B cell (primary cell): Measurements from ENCODE around the gene TTC28. TPM values are rescaled to one million over a fixed set of nuclear protein-coding genes. Genes with fewer than 3 reads are reported as not detected.

Experiments used
- ATAC-seq: fragments of 200-7000 bp; cut with Tn5 transposase; one replicate; pipeline ENCODE4 v1.10.0; 2021; ENCODE audit warnings: low read depth, mild to moderate bottlenecking, moderate number of reproducible peaks, moderate library complexity
- CTCF ChIA-PET: fragments of 350-600 bp; sonication (Branson Sonifier 250); formaldehyde crosslinking; loops from one replicate; lab custom pipeline; 2021; ENCODE audit warnings: antibody characterized with exemption, inconsistent platforms; lab: Charles Lee
- POLR2A ChIA-PET: fragments of 350-600 bp; sonication (Branson Sonifier 250); formaldehyde crosslinking; loops from one replicate; lab custom pipeline; 2021; ENCODE audit warnings: antibody characterized with exemption; lab: Charles Lee
- DNase-seq: peaks from one replicate; pipeline ENCODE4 v3.0.0; 2013
- H2AFZ ChIP-seq: 2 replicates; pipeline ENCODE4 v1.6.1; 2012; ENCODE audit warnings: mild to moderate bottlenecking, low read depth, low read length; ENCODE audit not compliant: insufficient read depth, poor library complexity, severe bottlenecking
- H3K27ac ChIP-seq, 2 donors: 1 replicate in 1 of 2; 2 replicates in 1 of 2; pipeline ENCODE4 v1.5.1; 2012 to 2013; ENCODE audit warnings: low read length in 2 of 2, mild to moderate bottlenecking in 2 of 2, moderate library complexity in 1 of 2
- H3K27me3 ChIP-seq, 4 experiments: fragments of 200-600 bp in 1 of 4; sonication (generic) in 1 of 4; replicated peaks in 1 of 4; 1 replicate in 2 of 4; 2 replicates in 2 of 4; pipeline versions ENCODE4 v1.6.1 to v1.7.0; 2013 to 2016; ENCODE audit warnings: low read length in 3 of 4, mild to moderate bottlenecking in 2 of 4, mixed read lengths in 1 of 4, moderate library complexity in 1 of 4; ENCODE audit not compliant: insufficient read depth in 4 of 4, control insufficient read depth in 3 of 4; ENCODE audit errors: control extremely low read depth in 1 of 4
- H3K36me3 ChIP-seq, 2 experiments: replicated peaks in 1 of 2; 1 replicate in 1 of 2; 2 replicates in 1 of 2; pipeline versions ENCODE4 v1.6.1 to v1.7.1; 2013; ENCODE audit warnings: low read length in 1 of 2; ENCODE audit not compliant: insufficient read depth in 2 of 2, control insufficient read depth in 1 of 2; ENCODE audit errors: control extremely low read depth in 1 of 2, extremely low read depth in 1 of 2
- H3K4me1 ChIP-seq, 2 donors: fragments of 200-600 bp in 1 of 2; sonication (generic) in 1 of 2; 1 replicate in 1 of 2; 2 replicates in 1 of 2; pipeline versions ENCODE4 v1.5.1 to v1.6.1; 2013 to 2017; ENCODE audit warnings: low read length in 2 of 2; ENCODE audit not compliant: control insufficient read depth in 2 of 2, insufficient read depth in 2 of 2
- H3K4me2 ChIP-seq: replicated peaks from 2 replicates; pipeline ENCODE3; 2012; ENCODE audit warnings: mild to moderate bottlenecking, low read depth, low read length; ENCODE audit not compliant: poor library complexity, severe bottlenecking
- H3K4me3 ChIP-seq, 5 experiments: fragments of 200-600 bp in 1 of 5; sonication (generic) in 1 of 5; 1 replicate in 3 of 5; 2 replicates in 2 of 5; pipeline versions ENCODE4 v1.5.1 to v1.7.0; 2011 to 2016; ENCODE audit warnings: low read length in 4 of 5, mild to moderate bottlenecking in 4 of 5, low read depth in 2 of 5, control low read depth in 1 of 5, moderate library complexity in 1 of 5; ENCODE audit not compliant: insufficient read depth in 1 of 5; ENCODE audit errors: control extremely low read depth in 1 of 5, extremely low read depth in 1 of 5
- H3K79me2 ChIP-seq: fragments of 200-600 bp; sonication (generic); one replicate; pipeline ENCODE4 v1.6.0; 2016; ENCODE audit warnings: low read length; ENCODE audit not compliant: control insufficient read depth, insufficient read depth
- H3K9ac ChIP-seq: fragments of 200-600 bp; sonication (generic); 2 replicates; pipeline ENCODE4 v1.6.1; 2017; ENCODE audit warnings: mild to moderate bottlenecking, low read length, moderate library complexity
- H3K9me3 ChIP-seq, 3 donors: one replicate each; pipeline versions ENCODE4 v1.6.1 to v1.7.1; 2013; ENCODE audit warnings: low read length in 2 of 3; ENCODE audit not compliant: control insufficient read depth in 2 of 3, insufficient read depth in 1 of 3; ENCODE audit errors: control extremely low read depth in 1 of 3
- H4K20me1 ChIP-seq: 2 replicates; pipeline ENCODE4 v1.6.0; 2012; ENCODE audit warnings: mild to moderate bottlenecking, low read length; ENCODE audit not compliant: insufficient read depth, control insufficient read depth, poor library complexity, severe bottlenecking
- H3K27ac Mint-ChIP-seq: one replicate; pipeline ENCODE4 v1.8.0; 2021; ENCODE audit warnings: mixed read lengths
- H3K27me3 Mint-ChIP-seq: one replicate; pipeline ENCODE4 v1.8.0; 2021; ENCODE audit warnings: mixed read lengths
- H3K4me1 Mint-ChIP-seq: one replicate; pipeline ENCODE4 v1.8.0; 2021; ENCODE audit warnings: mixed read lengths
- H3K4me3 Mint-ChIP-seq: one replicate; pipeline ENCODE4 v1.8.0; 2021; ENCODE audit warnings: mixed read lengths
- H3K9me3 Mint-ChIP-seq: one replicate; pipeline ENCODE4 v1.8.0; 2022; ENCODE audit warnings: mixed read lengths; ENCODE audit not compliant: insufficient read depth
- EZH2 ChIP-seq: IDR thresholded peaks from 2 replicates; pipeline ENCODE4 v1.6.1; 2012; ENCODE audit warnings: borderline replicate concordance, low read depth, mild to moderate bottlenecking, moderate library complexity, low read length; ENCODE audit not compliant: insufficient read depth, poor library complexity, severe bottlenecking
- WGBS: methylation state at CpG from one replicate; pipeline ENCODE4 v1.1.5; 2013; ENCODE audit warnings: missing lambda C conversion rate; ENCODE audit not compliant: insufficient coverage; 5-methylcytosine and 5-hydroxymethylcytosine counted together
- intact Hi-C: fragments of 100-400 bp; cut with micrococcal nuclease; formaldehyde crosslinking; loops from one replicate; pipeline ENCODE4 v1.10.0; 2022
- polyA plus RNA-seq: library from polyadenylated mRNA; depleted of rRNA; stranded (reverse); fragments of >200 nt; gene quantifications from 2 replicates; pipeline ENCODE4 v1.2.3, GENCODE V29; 2012
- total RNA-seq, 2 donors: library from RNA; stranded (reverse); fragments of 120-200 nt in 1 of 2; gene quantifications; 1 replicate in 1 of 2; 2 replicates in 1 of 2; pipeline versions ENCODE4 v1.2.3 to v1.2.4, GENCODE V29; 2013 to 2022
- TF ChIP-seq, protein P1 (sequence below): fragments of 200-600 bp; IDR thresholded peaks from one replicate; pipeline ENCODE4 v1.8.0; 2022; ENCODE audit warnings: antibody characterized with exemption, mild to moderate bottlenecking

The TTC28 gene
- total and polyA plus RNA-seq, 2 donors (not counting 1 experiment from before 2014, with no cell fraction given) = 4.5 to 7.3 TPM

DNA sequence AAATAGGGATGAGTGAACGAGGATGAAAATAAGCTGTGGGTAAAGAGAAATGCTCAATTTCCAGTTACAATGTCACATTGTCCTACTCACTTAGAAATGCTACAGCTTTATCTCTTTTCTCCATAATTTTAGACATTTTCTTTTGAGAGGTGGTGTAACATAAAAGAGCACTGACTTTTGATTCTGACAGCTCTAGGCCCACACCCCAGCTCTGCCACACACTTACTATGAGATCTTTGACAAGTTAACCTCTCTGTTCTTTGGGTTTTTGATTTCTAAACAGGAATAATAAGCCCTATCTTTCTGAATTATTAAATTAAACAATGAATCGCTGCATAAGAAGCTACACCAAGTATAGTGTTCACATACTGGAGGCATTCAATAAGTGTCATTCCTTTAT lies 532.2 kb downstream of the TTC28 start:
- ATAC-seq (no peak), DNase-seq (no peak)
- no peaks in the 10 kb centered on the region for H3K79me2 ChIP-seq
- H3K9me3 ChIP-seq = no peaks in the 10 kb centered on the region
- no peak overlapping the region for H3K4me2 ChIP-seq
- intact Hi-C loops = no loop called here
- Mint-ChIP-seq H3K27me3 (peaks cover 2% of the 10 kb centered on the region), H3K4me3 (no peak overlapping the region), H3K9me3 (no peaks in the 10 kb centered on the region), H3K27ac (no peak overlapping the region), H3K4me1 (no peaks in the 10 kb centered on the region)
- no peak overlapping the region for H3K9ac ChIP-seq
- ChIA-PET CTCF (no interaction called here), POLR2A (no interaction called here)
- H3K4me3 ChIP-seq = no peak overlapping the region
- WGBS = no CpG with 5 or more reads among the region's 2 CpGs
- TF ChIP-seq, protein P1, sequence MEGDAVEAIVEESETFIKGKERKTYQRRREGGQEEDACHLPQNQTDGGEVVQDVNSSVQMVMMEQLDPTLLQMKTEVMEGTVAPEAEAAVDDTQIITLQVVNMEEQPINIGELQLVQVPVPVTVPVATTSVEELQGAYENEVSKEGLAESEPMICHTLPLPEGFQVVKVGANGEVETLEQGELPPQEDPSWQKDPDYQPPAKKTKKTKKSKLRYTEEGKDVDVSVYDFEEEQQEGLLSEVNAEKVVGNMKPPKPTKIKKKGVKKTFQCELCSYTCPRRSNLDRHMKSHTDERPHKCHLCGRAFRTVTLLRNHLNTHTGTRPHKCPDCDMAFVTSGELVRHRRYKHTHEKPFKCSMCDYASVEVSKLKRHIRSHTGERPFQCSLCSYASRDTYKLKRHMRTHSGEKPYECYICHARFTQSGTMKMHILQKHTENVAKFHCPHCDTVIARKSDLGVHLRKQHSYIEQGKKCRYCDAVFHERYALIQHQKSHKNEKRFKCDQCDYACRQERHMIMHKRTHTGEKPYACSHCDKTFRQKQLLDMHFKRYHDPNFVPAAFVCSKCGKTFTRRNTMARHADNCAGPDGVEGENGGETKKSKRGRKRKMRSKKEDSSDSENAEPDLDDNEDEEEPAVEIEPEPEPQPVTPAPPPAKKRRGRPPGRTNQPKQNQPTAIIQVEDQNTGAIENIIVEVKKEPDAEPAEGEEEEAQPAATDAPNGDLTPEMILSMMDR = no peak
- no peak for TF ChIP-seq EZH2
- H3K4me1 ChIP-seq = no peaks in the 10 kb centered on the region
- no peaks in the 10 kb centered on the region for H3K36me3 ChIP-seq
- H4K20me1 ChIP-seq = no peaks in the 10 kb centered on the region
- H3K27me3 ChIP-seq = peaks cover 0 to 2% (median 1%) of the 10 kb centered on the region in 4 experiments
- no peak overlapping the region for H3K27ac ChIP-seq
- H2AFZ ChIP-seq = no peak overlapping the region

DNA sequence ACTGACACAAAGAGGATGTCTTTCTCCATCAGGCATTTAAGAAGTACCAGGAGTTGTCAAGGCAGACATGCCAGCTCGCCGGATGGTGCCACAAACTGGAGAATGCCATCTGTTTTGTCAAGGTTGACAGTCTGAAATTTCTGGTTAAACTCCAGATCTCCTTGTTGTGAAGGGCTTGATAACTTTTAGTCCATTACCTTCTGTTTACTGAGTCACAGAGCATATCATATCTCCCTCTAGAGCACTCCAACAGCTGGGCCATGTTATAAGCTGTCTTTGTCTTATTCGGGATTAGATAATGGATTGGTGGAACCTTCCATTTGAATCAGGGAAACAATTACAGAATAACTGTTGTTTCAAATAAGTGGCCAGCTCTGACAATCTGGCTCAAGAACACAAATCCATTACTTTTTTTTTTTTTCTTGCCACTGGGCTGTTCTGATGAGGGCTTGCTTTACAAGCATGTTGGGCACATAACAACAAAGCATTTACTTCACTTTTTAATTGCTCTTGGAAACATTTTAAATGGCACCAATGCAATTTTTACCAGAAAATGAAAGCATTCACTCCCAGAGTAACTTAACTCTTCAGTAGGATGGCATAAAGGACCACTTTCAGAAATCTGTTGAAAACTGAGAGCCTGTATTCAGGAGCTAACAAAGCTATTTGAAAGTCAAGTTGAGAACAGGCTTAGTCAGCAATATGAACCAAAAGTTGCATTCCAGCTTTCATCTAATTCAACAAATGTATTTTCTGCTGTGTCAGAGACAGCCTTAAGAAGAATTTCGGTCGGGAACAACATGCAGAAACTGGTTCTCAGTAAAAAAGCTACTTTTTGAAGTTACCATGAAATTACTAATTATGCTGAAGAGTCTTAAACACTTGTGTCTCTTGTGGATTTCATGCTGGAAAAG lies 533.0 kb downstream of the TTC28 start:
- H3K9ac ChIP-seq = no peak overlapping the region
- no peaks in the 10 kb centered on the region for H3K79me2 ChIP-seq
- intact Hi-C loops = no loop called here
- ATAC-seq (no peak), DNase-seq (no peak)
- H3K27me3 Mint-ChIP-seq = peaks cover 2% of the 10 kb centered on the region
- H3K27ac ChIP-seq = no peak overlapping the region
- no peaks in the 10 kb centered on the region for H3K36me3 ChIP-seq
- no peak overlapping the region for H3K27ac Mint-ChIP-seq
- no peaks in the 10 kb centered on the region for H3K9me3 Mint-ChIP-seq
- H3K4me3 ChIP-seq = no peak overlapping the region
- no peak overlapping the region for H3K4me2 ChIP-seq
- TF ChIP-seq EZH2 = no peak
- TF ChIP-seq, protein P1 = no peak
- H3K4me1 Mint-ChIP-seq = no peaks in the 10 kb centered on the region
- H3K9me3 ChIP-seq = no peaks in the 10 kb centered on the region
- CTCF ChIA-PET = interaction anchor here (0.7 kb wide), 1 partner anchor 686 kb away, joined by 3 read pairs; no protein-coding TSS in a partner anchor
- WGBS = 100% methylated on average over 1 of the region's 5 CpGs
- H3K4me3 Mint-ChIP-seq = no peak overlapping the region
- no peak overlapping the region for H2AFZ ChIP-seq
- no peaks in the 10 kb centered on the region for H4K20me1 ChIP-seq
- POLR2A ChIA-PET = no interaction called here
- H3K4me1 ChIP-seq = no peaks in the 10 kb centered on the region
- H3K27me3 ChIP-seq = peaks cover 0 to 2% (median 1%) of the 10 kb centered on the region in 4 experiments
